SK-N-MC (cell line): ENCODE data around the gene AGMO.

Experiments
- DNase-seq: peaks from one replicate; pipeline ENCODE4 v3.0.0-alpha.2; 2011; ENCODE audit warnings: low read depth, low spot score
- H3K27ac ChIP-seq: fragments of 200-600 bp; sonication (generic); 2 replicates; pipeline ENCODE4 v1.5.1; 2016; ENCODE audit warnings: mixed run types
- H3K36me3 ChIP-seq: fragments of 200-600 bp; sonication (generic); 2 replicates; pipeline ENCODE4 v1.6.1; 2017; ENCODE audit warnings: antibody characterized with exemption, low read length, mixed read lengths; ENCODE audit not compliant: insufficient read depth
- H3K4me3 ChIP-seq: fragments of 200-600 bp; sonication (generic); 2 replicates; pipeline ENCODE4 v1.5.1; 2016
- H3K9ac ChIP-seq: fragments of 200-600 bp; sonication (generic); 2 replicates; pipeline ENCODE4 v1.8.0; 2017; ENCODE audit warnings: mixed run types, mixed read lengths; ENCODE audit not compliant: insufficient read length
- H3K9me3 ChIP-seq: fragments of 200-600 bp; sonication (generic); 2 replicates; pipeline ENCODE4 v1.6.1; 2017; ENCODE audit warnings: low read depth, mild to moderate bottlenecking, antibody characterized with exemption, low read length, moderate library complexity, mixed read lengths
- EZH2 ChIP-seq: fragments of 200-600 bp; sonication (generic); IDR thresholded peaks from one replicate; pipeline ENCODE4 v1.6.1; 2017; ENCODE audit warnings: antibody characterized with exemption
- FOXP2 ChIP-seq: optimal IDR thresholded peaks from 2 replicates; pipeline ENCODE3; 2011; ENCODE audit warnings: mild to moderate bottlenecking, moderate library complexity; ENCODE audit not compliant: insufficient read depth; ENCODE audit errors: extremely low read length, control extremely low read depth
- POLR2AphosphoS5 ChIP-seq: IDR thresholded peaks from 2 replicates; pipeline ENCODE4 v1.6.1; 2012; ENCODE audit warnings: mild to moderate bottlenecking, low read depth, low read length, borderline replicate concordance

Gene AGMO

GRCh38 chr7:15487896-15488295 is 73.9 kb downstream of the AGMO start:
- Histone ChIP-seq H3K4me3 (no peak overlapping the region), H3K36me3 (no peaks in the 10 kb centered on the region), H3K9me3 (no peaks in the 10 kb centered on the region), H3K27ac (no peak overlapping the region), H3K9ac (no peak overlapping the region)
- TF ChIP-seq EZH2 (no peak), FOXP2 (no peak), POLR2AphosphoS5 (no peak)
- no peak for DNase-seq

- H3K9me3 ChIP-seq, result no peaks in the 10 kb centered on the region
- H3K27ac ChIP-seq, result no peak overlapping the region
- H3K9ac ChIP-seq, result no peak overlapping the region
- DNase-seq, result no peak
- no peak overlapping the region for H3K4me3 ChIP-seq
- no peaks in the 10 kb centered on the region for H3K36me3 ChIP-seq
- TF ChIP-seq FOXP2 (no peak), POLR2AphosphoS5 (no peak), EZH2 (no peak)
Observed at GRCh38 chr7:15485998-15486397, 75.8 kb downstream of the AGMO start.

GRCh38 chr7:15485431-15485830 is 76.4 kb downstream of the AGMO start:
- DNase-seq, result no peak
- H3K27ac ChIP-seq, result no peak overlapping the region
- H3K4me3 ChIP-seq, result no peak overlapping the region
- no peak for TF ChIP-seq POLR2AphosphoS5
- TF ChIP-seq FOXP2, result no peak
- no peak for TF ChIP-seq EZH2
- H3K9me3 ChIP-seq, result no peaks in the 10 kb centered on the region
- no peaks in the 10 kb centered on the region for H3K36me3 ChIP-seq
- H3K9ac ChIP-seq, result no peak overlapping the region

- DNase-seq, result no peak
- H3K9ac ChIP-seq, result no peak overlapping the region
- TF ChIP-seq POLR2AphosphoS5, result no peak
- no peak for TF ChIP-seq EZH2
- no peak for TF ChIP-seq FOXP2
- H3K9me3 ChIP-seq, result no peaks in the 10 kb centered on the region
- no peak overlapping the region for H3K4me3 ChIP-seq
- no peak overlapping the region for H3K27ac ChIP-seq
- H3K36me3 ChIP-seq, result no peaks in the 10 kb centered on the region
Observed at GRCh38 chr7:15481132-15481531, 80.7 kb downstream of the AGMO start.

GRCh38 chr7:15478401-15478800 is 83.4 kb downstream of the AGMO start:
- H3K27ac ChIP-seq, result no peak overlapping the region
- H3K9me3 ChIP-seq, result no peaks in the 10 kb centered on the region
- TF ChIP-seq FOXP2 (no peak), EZH2 (no peak), POLR2AphosphoS5 (no peak)
- H3K36me3 ChIP-seq, result no peaks in the 10 kb centered on the region
- no peak for DNase-seq
- H3K9ac ChIP-seq, result no peak overlapping the region
- H3K4me3 ChIP-seq, result no peak overlapping the region

GRCh38 chr7:15476531-15476918 is 85.3 kb downstream of the AGMO start:
- Histone ChIP-seq H3K36me3 (no peaks in the 10 kb centered on the region), H3K9me3 (no peaks in the 10 kb centered on the region), H3K4me3 (no peak overlapping the region), H3K9ac (no peak overlapping the region), H3K27ac (no peak overlapping the region)
- no peak for TF ChIP-seq POLR2AphosphoS5
- no peak for TF ChIP-seq EZH2
- TF ChIP-seq FOXP2, result no peak
- no peak for DNase-seq

GRCh38 chr7:15475808-15476530 is 85.8 kb downstream of the AGMO start:
- H3K27ac ChIP-seq, result no peak overlapping the region
- H3K9ac ChIP-seq, result no peak overlapping the region
- H3K36me3 ChIP-seq, result no peaks in the 10 kb centered on the region
- H3K9me3 ChIP-seq, result no peaks in the 10 kb centered on the region
- H3K4me3 ChIP-seq, result no peak overlapping the region
- no peak for DNase-seq
- TF ChIP-seq FOXP2 (no peak), POLR2AphosphoS5 (no peak), EZH2 (no peak)

- TF ChIP-seq FOXP2 (no peak), POLR2AphosphoS5 (no peak), EZH2 (no peak)
- no peaks in the 10 kb centered on the region for H3K36me3 ChIP-seq
- H3K27ac ChIP-seq, result no peak overlapping the region
- no peak overlapping the region for H3K4me3 ChIP-seq
- H3K9ac ChIP-seq, result no peak overlapping the region
- no peak for DNase-seq
- no peaks in the 10 kb centered on the region for H3K9me3 ChIP-seq
Observed at GRCh38 chr7:15471669-15471950, 90.2 kb downstream of the AGMO start.

- Histone ChIP-seq H3K27ac (no peak overlapping the region), H3K9ac (no peak overlapping the region), H3K9me3 (no peaks in the 10 kb centered on the region), H3K36me3 (no peaks in the 10 kb centered on the region), H3K4me3 (no peak overlapping the region)
- DNase-seq, result no peak
- TF ChIP-seq FOXP2 (no peak), EZH2 (no peak)
Observed at GRCh38 chr7:15470825-15471668, 90.8 kb downstream of the AGMO start.
